Measurements from ENCODE around the gene LIMS2.

The LIMS2 gene

DNA sequence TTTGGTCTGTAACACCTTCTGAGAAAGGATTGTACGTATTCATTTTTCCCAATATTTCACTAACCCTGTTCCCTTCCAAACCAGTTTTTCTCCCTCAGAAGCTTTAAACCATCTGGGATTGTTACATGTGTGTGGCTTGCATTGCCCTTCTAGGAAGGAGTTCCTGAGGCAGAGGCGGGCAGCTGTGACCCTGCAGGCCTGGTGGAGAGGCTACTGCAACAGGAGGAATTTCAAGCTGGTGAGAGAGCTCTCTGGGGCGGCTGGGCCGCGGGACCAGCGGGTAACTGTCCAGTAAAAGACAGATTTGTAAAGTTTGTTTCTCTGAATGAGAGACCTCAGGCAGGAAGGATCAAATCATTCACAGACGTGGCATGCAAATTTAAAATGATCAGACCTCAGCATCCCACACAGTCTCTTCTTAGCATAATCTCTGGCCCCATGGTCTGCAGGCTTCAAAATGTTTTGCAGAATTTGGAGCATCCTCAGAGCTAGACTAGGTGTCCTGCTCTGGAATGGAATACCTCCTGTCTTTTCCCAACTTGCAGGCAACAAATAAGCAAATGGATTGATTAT lies 69.6 kb downstream of the LIMS2 start:
- DNase-seq (ENCODE audit: low read depth): no peak
- TF ChIP-seq, protein P1, sequence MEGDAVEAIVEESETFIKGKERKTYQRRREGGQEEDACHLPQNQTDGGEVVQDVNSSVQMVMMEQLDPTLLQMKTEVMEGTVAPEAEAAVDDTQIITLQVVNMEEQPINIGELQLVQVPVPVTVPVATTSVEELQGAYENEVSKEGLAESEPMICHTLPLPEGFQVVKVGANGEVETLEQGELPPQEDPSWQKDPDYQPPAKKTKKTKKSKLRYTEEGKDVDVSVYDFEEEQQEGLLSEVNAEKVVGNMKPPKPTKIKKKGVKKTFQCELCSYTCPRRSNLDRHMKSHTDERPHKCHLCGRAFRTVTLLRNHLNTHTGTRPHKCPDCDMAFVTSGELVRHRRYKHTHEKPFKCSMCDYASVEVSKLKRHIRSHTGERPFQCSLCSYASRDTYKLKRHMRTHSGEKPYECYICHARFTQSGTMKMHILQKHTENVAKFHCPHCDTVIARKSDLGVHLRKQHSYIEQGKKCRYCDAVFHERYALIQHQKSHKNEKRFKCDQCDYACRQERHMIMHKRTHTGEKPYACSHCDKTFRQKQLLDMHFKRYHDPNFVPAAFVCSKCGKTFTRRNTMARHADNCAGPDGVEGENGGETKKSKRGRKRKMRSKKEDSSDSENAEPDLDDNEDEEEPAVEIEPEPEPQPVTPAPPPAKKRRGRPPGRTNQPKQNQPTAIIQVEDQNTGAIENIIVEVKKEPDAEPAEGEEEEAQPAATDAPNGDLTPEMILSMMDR (IDR thresholded peaks at IDR 0.05; ENCODE audit: insufficient read depth, low read depth, low read length, missing control alignments): no peak
- no peak overlapping the region for H3K4me3 ChIP-seq (ENCODE audit: low read depth, low read length)

DNA sequence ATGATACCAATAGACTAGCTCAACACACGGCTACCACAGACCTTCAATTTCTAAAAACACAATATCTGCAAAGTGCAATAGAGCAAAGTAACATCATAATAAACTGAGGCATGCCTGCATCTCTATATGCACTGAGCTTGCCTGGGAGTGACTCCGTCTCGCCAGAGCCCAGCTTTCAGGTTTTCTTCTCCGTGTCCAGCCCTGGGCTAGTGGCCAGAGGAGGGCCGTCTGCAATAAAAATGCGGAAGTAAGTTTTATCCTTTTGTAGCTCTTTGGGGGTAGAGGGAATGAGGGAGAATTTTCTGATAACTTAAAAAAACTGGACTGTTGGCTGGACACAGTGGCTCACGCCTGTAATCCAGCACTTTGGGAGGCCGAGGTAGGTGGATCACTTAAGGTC lies 70.3 kb downstream of the LIMS2 start:
- H3K4me3 ChIP-seq (ENCODE audit: low read depth, low read length): no peak overlapping the region
- no peak for DNase-seq (ENCODE audit: low read depth)
- TF ChIP-seq, protein P1 (IDR thresholded peaks at IDR 0.05; ENCODE audit: insufficient read depth, low read depth, low read length, missing control alignments): no peak

DNA sequence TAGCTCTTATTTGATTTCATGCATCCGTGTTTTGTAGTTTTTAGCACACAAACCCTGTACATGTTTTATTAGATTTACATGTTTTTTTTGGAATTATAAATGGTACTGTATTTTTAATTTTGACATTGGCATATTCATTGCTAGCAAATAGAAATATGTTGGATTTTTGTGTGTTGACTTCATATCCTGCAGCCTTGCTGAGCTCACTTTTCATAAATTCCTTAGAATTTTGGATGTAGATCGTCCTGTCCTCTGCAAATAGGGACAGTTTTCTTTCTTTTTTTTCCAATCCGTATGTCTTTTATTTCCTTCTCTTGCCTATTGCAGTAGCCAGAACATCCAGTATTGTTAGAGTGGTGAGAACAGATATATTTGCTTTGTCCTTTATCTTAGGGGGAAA lies 76.1 kb downstream of the LIMS2 start:
- DNase-seq (ENCODE audit: low read depth): no peak
- TF ChIP-seq, protein P1 (IDR thresholded peaks at IDR 0.05; ENCODE audit: insufficient read depth, low read depth, low read length, missing control alignments): no peak
- H3K4me3 ChIP-seq (ENCODE audit: low read depth, low read length): no peak overlapping the region

DNA sequence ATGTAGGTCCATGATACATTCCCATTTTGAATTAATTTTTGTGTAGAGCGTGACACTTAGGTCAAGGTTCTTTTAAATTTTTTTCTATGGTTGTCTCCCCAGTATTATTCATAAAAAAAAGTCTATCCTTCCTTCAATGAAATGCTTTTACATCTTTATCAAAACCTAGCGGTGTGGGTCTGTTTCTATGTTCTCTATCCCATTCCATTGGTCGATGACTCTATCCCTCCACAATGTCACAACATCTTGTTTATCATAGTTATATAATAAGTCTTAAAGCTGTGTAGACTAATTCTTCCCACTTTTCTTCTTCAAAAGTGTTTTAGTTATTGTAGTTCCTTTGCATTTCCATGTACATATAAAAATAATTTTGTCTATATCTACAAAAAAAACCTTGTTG lies 76.6 kb downstream of the LIMS2 start:
- no peak overlapping the region for H3K4me3 ChIP-seq (ENCODE audit: low read depth, low read length)
- no peak for DNase-seq (ENCODE audit: low read depth)
- TF ChIP-seq, protein P1 (IDR thresholded peaks at IDR 0.05; ENCODE audit: insufficient read depth, low read depth, low read length, missing control alignments): no peak

DNA sequence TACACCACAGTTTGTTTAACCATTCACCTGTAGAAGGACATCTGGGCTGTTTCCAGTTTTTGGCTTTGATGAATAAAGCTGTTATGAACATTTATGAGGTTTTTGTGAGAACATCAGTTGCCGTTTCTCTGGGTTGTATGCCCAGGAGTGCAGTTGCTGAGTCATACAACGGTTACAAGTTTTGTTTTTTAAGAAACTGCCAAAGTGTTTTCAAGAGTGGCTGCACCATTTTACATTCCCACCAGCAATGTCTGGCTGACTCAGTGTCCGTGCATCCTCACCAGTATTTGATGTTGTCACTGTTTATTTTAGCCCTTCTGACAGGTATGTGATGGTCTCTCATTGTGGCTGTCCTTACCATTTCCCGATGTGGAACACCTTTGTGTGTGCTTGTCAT lies 77.3 kb downstream of the LIMS2 start:
- no peak for DNase-seq (ENCODE audit: low read depth)
- H3K4me3 ChIP-seq (ENCODE audit: low read depth, low read length): no peak overlapping the region

DNA sequence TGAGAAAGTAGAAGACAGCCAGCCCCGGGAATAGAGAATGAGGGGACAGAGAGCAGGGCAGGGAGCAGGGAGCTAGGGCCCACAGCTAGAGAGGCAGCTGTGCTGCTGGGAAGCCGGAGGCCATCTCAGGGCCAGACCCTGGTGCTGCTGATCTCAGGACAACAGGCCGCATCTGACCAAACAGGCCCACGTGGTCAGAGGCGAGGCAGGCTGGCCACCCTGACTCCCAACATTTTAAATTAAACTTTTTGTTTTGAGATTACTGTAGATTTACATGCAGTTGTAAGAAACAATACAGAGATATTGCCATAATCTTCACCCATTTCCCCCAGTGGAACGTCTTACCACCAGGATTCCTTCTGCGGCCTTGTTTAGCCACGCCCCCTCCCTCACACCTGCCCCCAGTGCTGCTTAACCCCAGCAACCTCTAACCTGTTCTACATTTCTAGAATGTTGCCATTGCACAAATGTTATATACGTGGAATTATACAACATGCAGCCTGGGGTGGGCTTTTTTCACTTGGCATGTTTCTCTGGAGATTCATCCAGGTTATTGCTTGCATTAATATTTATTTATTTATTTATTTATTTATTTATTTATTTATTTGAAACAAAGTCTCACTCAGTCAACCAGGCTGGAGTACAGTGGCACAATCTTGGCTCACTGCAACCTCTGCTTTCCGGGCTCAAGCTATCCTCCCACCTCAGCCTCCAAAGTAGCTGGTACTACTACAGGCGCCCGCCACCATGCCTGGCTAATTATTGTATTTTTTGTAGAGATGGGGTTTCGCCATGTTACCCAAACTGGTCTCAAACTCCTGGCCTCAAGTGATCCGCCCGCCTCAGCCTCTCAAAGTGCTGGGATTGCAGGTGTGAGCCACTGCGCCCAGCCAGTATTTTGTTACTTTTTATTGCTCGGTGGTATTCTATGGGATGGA lies 78.0 kb downstream of the LIMS2 start:
- TF ChIP-seq, protein P1 (IDR thresholded peaks at IDR 0.05; ENCODE audit: insufficient read depth, low read depth, low read length, missing control alignments): no peak
- DNase-seq (ENCODE audit: low read depth): no peak
- H3K4me3 ChIP-seq (ENCODE audit: low read depth, low read length): no peak overlapping the region

More for the DNA sequence above, 77.3 kb downstream of the LIMS2 start:
- TF ChIP-seq, protein P1 (IDR thresholded peaks at IDR 0.05; ENCODE audit: insufficient read depth, low read depth, low read length, missing control alignments): no peak
